Measurements from ENCODE around the gene STAT6.
A peak's percentile ranks its signal among the peaks of the same experiment; 100 is the strongest.

The STAT6 gene

DNA sequence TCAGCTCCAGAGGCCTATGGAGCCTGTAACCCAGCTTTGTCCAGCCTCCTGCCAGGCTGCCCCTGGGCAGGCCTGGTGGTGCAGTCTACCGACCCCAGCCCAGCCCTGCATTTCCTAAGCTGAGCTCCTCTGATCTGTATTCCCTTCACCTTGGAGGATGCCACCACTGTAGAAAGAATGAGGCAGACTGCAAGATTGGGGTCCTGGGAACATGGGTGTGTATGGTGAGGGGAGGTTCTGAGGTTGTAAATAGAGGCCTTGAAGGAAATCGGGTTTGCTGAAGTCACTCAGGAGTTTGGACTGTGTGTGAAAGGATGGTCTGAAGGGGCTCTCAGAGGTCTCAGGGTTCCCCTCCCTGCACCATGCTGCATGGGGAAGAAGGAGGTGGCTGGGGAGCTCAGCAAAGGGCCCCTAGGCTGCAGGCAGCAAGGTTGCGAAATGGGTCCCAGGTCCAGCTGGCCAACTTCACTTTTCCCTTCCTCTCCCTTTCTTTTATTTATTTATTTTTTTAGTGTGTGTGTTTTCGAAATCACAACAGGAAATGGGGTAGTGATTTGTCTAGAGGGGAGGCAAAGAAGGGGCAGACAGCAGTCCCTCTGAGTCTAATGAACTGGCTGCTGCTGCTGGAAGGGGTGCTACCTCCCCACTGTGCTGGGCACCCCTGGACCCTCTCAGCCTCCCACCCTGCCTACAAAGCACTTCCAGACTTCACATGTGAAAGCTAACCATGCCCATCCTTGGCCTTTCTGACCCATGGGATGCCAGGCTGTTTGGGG is 37.5 kb upstream of the STAT6 start:
- intact Hi-C loops (cut with DNase I) = no loop called here

DNA sequence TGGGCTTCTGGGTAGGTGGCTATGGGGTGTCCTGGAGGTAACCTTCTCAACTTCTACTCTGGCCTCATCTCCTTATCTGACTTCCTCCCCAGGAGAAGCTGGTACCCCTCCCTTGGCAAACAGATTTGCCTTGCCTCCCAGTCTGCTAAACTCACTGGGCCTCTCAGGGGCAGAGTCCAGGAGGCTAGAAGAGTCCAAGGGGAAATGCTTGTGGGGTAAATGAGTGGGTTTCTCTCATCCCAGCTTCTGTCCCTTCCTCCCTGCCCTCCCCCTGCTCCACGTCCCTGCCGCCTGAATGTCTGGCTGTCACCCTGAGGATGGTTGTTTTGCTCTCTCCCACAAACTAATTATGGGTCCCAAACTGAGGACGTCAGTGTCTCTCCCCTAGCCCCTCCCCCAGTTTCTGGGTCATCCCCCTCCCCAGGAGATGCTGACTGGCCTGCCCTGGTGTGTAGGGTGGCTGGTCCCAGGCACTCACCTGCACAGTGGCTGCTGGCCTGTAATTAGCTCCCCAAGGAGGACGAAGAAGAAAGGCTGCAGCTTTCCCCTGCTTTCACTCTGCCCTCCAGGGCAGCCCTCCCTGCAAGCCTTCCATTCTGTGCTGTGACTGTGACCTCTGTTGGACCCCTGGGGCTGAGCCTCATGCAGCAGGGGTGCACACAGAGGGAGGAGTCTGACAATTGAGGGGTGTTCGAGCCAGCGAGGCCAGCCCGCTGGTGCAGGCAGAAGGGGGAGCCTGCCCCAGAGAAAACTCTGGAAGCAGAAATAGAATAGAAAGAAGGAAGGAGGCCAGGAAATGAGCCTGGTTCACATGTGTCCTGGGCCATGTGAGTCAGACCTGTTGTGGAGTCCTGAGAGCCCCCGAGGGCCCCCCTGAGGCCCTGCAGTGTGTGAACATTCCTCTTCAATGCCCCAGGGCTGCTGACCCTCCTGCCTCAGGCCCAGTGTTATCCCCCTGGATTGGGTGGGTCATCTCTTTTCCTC is 36.1 kb upstream of the STAT6 start, which contains the start of gene LRP1-AS:
LRP1-AS (minus strand) TSS at position 659 of the 984 bp plus-strand sequence.
- intact Hi-C loops (cut with DNase I) = no loop called here
- DNase-seq = peak in 1 of 42 donors; percentile 40

More for the DNA sequence above, 37.5 kb upstream of the STAT6 start:
- peak in 12 of 42 donors; percentile 27 to 75 (median 52) for DNase-seq

DNA sequence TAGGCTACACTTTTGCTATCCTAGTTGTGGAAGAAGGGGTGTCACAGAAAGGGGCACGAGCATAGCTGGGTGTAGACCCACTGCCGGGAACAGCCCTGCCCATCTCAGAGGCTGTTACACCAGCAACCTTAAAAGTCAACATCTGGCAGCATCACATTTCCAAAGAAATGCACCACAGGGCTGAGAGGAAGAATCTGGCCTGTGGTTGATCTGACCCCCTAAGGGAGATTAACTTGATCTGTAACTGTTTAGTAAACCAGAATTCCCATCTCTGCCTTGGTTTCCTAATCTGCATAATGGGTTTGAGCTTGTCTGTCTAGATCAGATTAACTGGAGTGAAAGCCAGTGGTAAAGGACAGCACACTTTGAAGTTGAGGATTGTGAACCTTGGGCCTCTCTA is 34.9 kb upstream of the STAT6 start:
- DNase-seq = no peak
- intact Hi-C loops (cut with DNase I) = no loop called here

GRCh38 chr12:57145460-57146059 is 34.4 kb upstream of the STAT6 start:
- peak in 30 of 42 donors; percentile 31 to 85 (median 60) for DNase-seq
- intact Hi-C loops (cut with DNase I) = no loop called here

GRCh38 chr12:57143454-57143853 is 32.3 kb upstream of the STAT6 start:
- intact Hi-C loops (cut with DNase I) = no loop called here
- peak in 1 of 42 donors; percentile 41 for DNase-seq

DNA sequence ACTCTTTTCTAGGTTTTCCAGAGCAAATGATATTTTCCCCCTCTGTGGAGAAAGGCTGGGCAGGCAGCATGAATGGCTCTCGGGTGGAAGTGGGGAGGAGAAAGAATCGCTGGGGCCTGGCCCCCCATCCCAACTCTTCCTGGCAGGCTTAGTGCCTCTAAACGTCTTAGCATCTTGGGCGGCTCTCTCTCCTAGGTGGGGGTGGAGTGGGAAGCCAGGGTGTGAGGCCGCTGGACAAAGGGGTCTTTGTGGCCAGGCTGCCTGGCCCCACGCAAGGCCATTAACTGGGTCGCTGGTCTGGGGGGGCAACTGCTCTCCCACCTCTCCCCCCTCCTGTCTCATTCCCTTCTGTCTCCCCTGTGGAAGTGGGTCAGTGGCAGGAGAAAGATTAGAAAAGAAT is 31.6 kb upstream of the STAT6 start:
- peak in 25 of 42 donors; percentile 18 to 83 (median 57) for DNase-seq
- intact Hi-C loops (cut with DNase I) = no loop called here

- DNase-seq = peak in 1 of 42 donors; percentile 35
- intact Hi-C loops (cut with DNase I) = no loop called here
Measured at GRCh38 chr12:57142121-57142520, 31.0 kb upstream of the STAT6 start.

DNA sequence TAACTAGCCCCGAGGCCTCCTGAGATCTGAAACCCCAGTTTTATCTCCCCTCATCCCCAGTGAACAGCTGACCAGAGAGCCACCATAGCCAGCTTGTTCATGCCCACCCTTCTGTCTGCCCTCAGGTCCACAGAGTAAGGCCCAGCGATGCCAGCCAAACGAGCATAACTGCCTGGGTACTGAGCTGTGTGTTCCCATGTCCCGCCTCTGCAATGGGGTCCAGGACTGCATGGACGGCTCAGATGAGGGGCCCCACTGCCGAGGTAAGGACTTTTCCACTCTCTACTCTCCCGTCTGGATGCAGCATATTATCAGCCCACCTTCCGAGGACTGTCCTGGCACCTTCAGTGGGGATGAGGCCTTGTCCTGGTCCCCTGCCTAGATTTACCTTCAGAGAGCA is 30.1 kb upstream of the STAT6 start:
- intact Hi-C loops (cut with DNase I) = no loop called here
- DNase-seq = no peak

DNA sequence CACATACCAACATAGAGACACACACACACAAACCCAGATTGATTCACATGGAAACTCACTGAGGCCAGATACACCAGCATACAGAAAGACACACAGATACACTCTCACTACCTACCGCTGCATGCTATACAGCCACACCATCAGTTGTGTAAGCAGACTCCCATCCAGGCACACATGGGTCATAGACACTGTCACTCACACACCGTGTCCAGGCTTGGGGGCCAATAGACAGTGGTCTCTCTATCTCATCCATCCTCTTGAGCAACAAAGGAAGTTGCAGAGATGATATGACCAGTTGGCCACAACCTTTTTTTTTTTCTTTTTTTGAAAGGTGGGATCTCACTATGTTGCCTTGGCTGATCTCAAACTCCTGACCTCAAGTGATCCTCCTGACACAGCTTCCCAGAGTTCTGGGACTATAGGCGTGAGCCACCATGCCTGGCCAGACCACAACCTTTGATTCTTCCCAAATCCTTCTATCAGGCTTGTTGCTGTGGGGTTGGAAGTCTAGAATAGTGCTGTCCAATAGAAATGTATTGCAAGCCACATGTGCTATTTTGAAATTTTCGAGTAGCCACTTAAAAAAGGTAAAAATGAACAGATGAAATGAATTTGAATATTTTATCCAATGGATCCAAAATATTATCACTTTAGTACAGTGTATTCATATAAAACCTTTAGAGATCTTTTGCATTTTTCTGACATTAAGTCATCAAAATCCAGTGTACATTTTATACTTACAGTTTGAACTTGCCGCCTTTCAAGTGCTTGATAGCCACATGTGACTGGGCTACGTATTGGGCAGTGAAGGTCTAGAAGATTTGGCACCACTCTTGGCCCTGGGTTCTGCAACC is 28.9 kb upstream of the STAT6 start:
- DNase-seq = no peak
- intact Hi-C loops (cut with DNase I) = no loop called here

DNA sequence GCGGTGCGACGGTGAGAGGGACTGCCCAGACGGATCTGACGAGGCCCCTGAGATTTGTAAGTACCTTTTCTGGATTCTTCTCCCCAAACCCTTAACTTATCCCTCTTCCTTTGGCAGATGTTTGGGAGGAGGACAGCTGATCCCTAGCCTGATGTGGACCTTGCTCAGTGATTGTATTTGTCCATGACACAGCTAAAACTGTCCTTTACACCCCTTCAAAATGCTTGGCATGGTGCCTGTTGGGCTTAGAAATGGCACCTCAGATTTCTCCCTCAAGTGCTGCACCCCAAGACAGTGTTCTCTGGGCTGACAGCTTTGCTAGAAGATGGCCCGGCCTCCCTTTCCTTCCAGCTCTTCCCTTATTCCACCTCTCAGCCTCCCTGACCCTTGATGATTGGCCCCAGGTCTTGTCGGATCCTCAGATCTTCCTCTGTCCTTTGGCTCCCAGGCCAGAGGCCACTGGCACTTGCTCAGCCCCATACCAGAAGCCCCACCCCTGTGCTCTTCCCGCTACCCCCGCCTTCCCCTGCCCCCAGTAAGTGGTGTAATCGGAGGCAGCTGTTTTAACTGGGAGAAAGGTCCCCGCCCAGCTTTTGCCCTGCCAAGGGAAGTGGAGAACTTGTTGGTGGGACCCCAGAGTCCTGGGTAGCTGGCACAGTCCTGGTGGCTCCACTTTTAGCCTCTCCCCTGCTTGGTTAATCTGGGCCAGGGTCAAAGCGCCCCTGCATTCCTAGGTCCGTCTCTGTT is 27.5 kb upstream of the STAT6 start:
- DNase-seq = peak in 15 of 42 donors; percentile 35 to 80 (median 51)
- intact Hi-C loops (cut with DNase I) = no loop called here

- intact Hi-C loops (cut with DNase I) = no loop called here
- peak; percentile 57 to 94 (median 80) for DNase-seq
Measured at GRCh38 chr12:57135527-57136326, 24.6 kb upstream of the STAT6 start.

GRCh38 chr12:57134949-57135348 is 23.8 kb upstream of the STAT6 start:
- intact Hi-C loops (cut with DNase I) = no loop called here

DNA sequence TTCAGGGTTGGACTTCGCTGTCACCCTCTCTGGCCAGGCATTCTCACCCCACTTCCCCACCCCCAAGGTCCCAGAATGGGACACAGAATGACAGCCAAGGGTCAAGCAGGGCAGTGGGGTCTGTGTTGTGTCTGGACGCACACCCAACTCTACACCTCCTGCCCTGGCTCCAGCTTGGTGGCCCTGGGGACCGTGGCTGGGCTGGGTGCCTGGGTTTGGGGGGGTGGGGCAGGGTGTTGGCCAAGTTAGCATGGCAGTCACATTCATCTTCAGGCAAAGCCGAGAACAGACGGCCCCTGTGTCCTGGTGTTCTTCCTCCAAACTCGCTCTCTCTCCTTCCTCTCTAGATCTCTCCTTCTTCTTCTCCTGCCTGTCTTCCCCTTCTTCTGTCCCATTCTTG is 22.8 kb upstream of the STAT6 start:
- peak in 15 of 42 donors; percentile 32 to 77 (median 42) for DNase-seq
- intact Hi-C loops (cut with DNase I) = no loop called here

More at GRCh38 chr12:57134949-57135348, 23.8 kb upstream of the STAT6 start:
- DNase-seq = peak in 1 of 42 donors; percentile 35

- DNase-seq = peak in 1 of 42 donors; percentile 37
- intact Hi-C loops (cut with DNase I) = no loop called here
Measured at GRCh38 chr12:57133013-57133569, 21.9 kb upstream of the STAT6 start.

- DNase-seq = no peak
- intact Hi-C loops (cut with DNase I) = no loop called here
Measured at GRCh38 chr12:57131896-57132744, 21.0 kb upstream of the STAT6 start.

GRCh38 chr12:57130941-57131340 is 19.8 kb upstream of the STAT6 start:
- no peak for DNase-seq
- intact Hi-C loops (cut with DNase I) = no loop called here

Measured in head of caudate nucleus (tissue), 42 donors.